ENCODE data around the gene DNAAF5. TPM values are rescaled to one million over a fixed set of nuclear protein-coding genes. Genes with fewer than 3 reads are reported as not detected.

The DNAAF5 gene
- total and polyA plus RNA-seq, 2 of the 13 experiments (the other 11 are each of a cell fraction or from before 2014, with no cell fraction given), result 11.9 to 21.5 TPM

GRCh38 chr7:693280-693679, 33.2 kb upstream of the DNAAF5 start (continued):
- TF ChIP-seq ZNF275 (CRISPR knock-in tag; IDR thresholded peaks at IDR 0.05; ENCODE audit: borderline replicate concordance) (no peak), TEAD2 (CRISPR knock-in tag; IDR thresholded peaks at IDR 0.05) (no peak)

GRCh38 chr7:696426-696811, 30.1 kb upstream of the DNAAF5 start:
- H3K36me3 ChIP-seq (replicated peaks in 1 of 2; ENCODE audit: control insufficient read depth in 1 of 2, insufficient read depth in 2 of 2, low read length in 2 of 2), result peaks cover 3 to 20% of the 10 kb centered on the region in 2 experiments; a peak in 4 of 5 replicates
- H3K4me3 ChIP-seq (replicated peaks in 1 of 3; ENCODE audit: insufficient read depth in 1 of 3, low read depth in 2 of 3, low read length in 3 of 3), result no peak overlapping the region
- FAIRE-seq (no peak), ATAC-seq (no peak), DNase-seq (ENCODE audit: low spot score) (no peak)
- no peaks in the 10 kb centered on the region for H3K9me3 ChIP-seq (ENCODE audit: low read length)
- H3K79me2 ChIP-seq (ENCODE audit: insufficient read depth, low read length), result no peaks in the 10 kb centered on the region
- H3K4me1 ChIP-seq (ENCODE audit: insufficient read depth, low read length), result no peaks in the 10 kb centered on the region
- 95% methylated on average over 7 of the region's 9 CpGs for WGBS (ENCODE audit: low lambda C conversion rate)
- H4K20me1 ChIP-seq (ENCODE audit: insufficient read depth, low read length), result no peaks in the 10 kb centered on the region
- intact Hi-C loops (cut with micrococcal nuclease; ENCODE audit: unreplicated experiment), result no loop called here
- in situ Hi-C loops (cut with HindIII; ENCODE audit: extremely low pct_ligation_motif_present, low pct_unique_long_range_greater_than_20kb), result no loop called here
- no TSS peak for BruUV-seq (replicated peaks)
- H2AFZ ChIP-seq (ENCODE audit: low read length), result no peak overlapping the region
- no peak overlapping the region for H3K27ac ChIP-seq (ENCODE audit: extremely low read length, insufficient read depth, low read length)
- H3K4me2 ChIP-seq (ENCODE audit: low read depth, low read length), result no peak overlapping the region
- H3K27me3 ChIP-seq (ENCODE audit: control insufficient read depth in 1 of 2, insufficient read depth in 2 of 2, low read length in 2 of 2), result no peaks in the 10 kb centered on the region
- no peak overlapping the region for H3K9ac ChIP-seq (ENCODE audit: insufficient read depth, low read depth, low read length)
- ChIA-PET POLR2A (no interaction called here), CTCF (ENCODE audit: low intra/inter-chr PET ratio, low total read pairs) (no interaction called here)
- TF ChIP-seq TFDP1 (CRISPR knock-in tag; IDR thresholded peaks at IDR 0.05; ENCODE audit: borderline replicate concordance) (no peak), MEIS1 (CRISPR knock-in tag; IDR thresholded peaks at IDR 0.05; ENCODE audit: borderline replicate concordance) (no peak), ZNF292 (CRISPR knock-in tag; IDR thresholded peaks at IDR 0.05; ENCODE audit: borderline replicate concordance, low read depth) (no peak), ARNT (IDR thresholded peaks at IDR 0.05) (no peak), NR3C1 (CRISPR knock-in tag; IDR thresholded peaks at IDR 0.05) (no peak), MXD4 (CRISPR knock-in tag; IDR thresholded peaks at IDR 0.05) (no peak), NAIF1 (CRISPR knock-in tag; IDR thresholded peaks at IDR 0.05; ENCODE audit: borderline replicate concordance) (no peak), NFE2L2 (IDR thresholded peaks at IDR 0.05; ENCODE audit: low read length) (no peak), ZNF431 (CRISPR knock-in tag; IDR thresholded peaks at IDR 0.05; ENCODE audit: borderline replicate concordance, low read depth) (no peak), HMGA1 (CRISPR knock-in tag; conservative IDR thresholded peaks at IDR 0.05) (no peak), CREM (IDR thresholded peaks at IDR 0.05) (no peak), CREM (CRISPR knock-in tag; IDR thresholded peaks at IDR 0.05) (no peak), ZNF652 (CRISPR knock-in tag; IDR thresholded peaks at IDR 0.05; ENCODE audit: borderline replicate concordance, low read depth) (no peak), ZNF451 (CRISPR knock-in tag; IDR thresholded peaks at IDR 0.05) (no peak), ZGPAT (CRISPR knock-in tag; IDR thresholded peaks at IDR 0.05) (no peak), ZNF460 (CRISPR knock-in tag; IDR thresholded peaks at IDR 0.05; ENCODE audit: borderline replicate concordance) (no peak), GPN1 (CRISPR knock-in tag; IDR thresholded peaks at IDR 0.05; ENCODE audit: borderline replicate concordance) (no peak), HDAC1 (CRISPR knock-in tag; IDR thresholded peaks at IDR 0.05) (no peak), SUZ12 (IDR thresholded peaks at IDR 0.05; ENCODE audit: low read depth, low read length) (no peak), ZBTB26 (CRISPR knock-in tag; IDR thresholded peaks at IDR 0.05; ENCODE audit: borderline replicate concordance) (no peak)

Data from HepG2 (cell line).